HG02885 (cell line): Measurements from ENCODE around the gene TENT5D.
"Not testable (repeated sequence)": the region's sequence is repeated elsewhere in the genome, so short reads cannot be mapped to it uniquely, and the experiment has no call there.

Source experiments
- ATAC-seq: cut with Tn5 transposase; IDR thresholded peaks from one replicate; pipeline ENCODE4 v1.9.1; 2021; ENCODE audit warnings: mild to moderate bottlenecking; ENCODE audit not compliant: unreplicated experiment, poor library complexity

The TENT5D gene

GRCh38 chrX:80420147-80420546, at the start of gene TENT5D:
Gene TENT5D (plus strand): TSS chrX:80420447. CDS start chrX:80442540, 22,093 bp downstream.
- ATAC-seq = no peak

- ATAC-seq = not testable (repeated sequence)
Observed at GRCh38 chrX:80385651-80386050, 34.6 kb upstream of the TENT5D start.

GRCh38 chrX:80388206-80388605, 32.0 kb upstream of the TENT5D start:
- ATAC-seq = no peak

GRCh38 chrX:80412042-80412441, 8.2 kb upstream of the TENT5D start:
- ATAC-seq = no peak

DNA sequence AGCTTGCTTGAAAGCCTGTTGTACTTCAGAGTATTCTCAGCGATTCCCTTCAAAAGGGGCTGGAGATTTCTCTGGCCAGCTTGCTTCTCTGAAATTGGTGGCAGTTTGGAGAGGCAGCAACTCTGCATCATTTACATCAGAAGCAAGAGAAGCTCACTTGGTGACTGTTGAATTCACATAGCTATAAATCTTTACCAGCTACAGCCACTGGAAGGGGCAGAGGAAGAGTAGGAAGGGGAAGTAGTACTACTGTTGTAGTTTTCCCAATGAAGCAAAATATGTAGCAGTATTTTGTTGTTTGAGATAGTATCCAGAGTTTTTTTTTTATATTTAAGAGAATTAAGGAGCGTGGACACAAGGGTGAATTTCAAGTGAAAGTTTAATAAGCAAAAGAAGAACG, 2.8 kb downstream of the TENT5D start:
- no peak for ATAC-seq

DNA sequence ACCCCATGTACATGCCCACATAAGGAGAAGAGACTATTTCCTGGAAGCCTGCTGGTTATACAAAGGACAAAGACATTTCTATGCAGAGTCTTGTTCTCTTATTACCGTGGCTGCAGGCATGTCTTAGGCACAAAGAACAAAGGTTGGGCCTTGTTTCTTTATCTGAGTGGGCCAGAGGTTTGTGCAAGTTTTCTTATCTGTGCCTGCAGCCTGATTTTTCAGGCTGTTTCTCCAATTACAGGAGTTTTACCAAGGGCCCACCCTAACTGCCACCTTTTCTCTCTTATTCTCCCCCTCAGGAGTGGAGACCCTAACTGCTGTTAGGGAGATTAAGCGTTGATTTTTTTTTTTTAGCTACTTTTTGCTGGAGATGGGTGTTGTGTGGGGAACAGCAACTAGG, 3.5 kb downstream of the TENT5D start:
- ATAC-seq = no peak

DNA sequence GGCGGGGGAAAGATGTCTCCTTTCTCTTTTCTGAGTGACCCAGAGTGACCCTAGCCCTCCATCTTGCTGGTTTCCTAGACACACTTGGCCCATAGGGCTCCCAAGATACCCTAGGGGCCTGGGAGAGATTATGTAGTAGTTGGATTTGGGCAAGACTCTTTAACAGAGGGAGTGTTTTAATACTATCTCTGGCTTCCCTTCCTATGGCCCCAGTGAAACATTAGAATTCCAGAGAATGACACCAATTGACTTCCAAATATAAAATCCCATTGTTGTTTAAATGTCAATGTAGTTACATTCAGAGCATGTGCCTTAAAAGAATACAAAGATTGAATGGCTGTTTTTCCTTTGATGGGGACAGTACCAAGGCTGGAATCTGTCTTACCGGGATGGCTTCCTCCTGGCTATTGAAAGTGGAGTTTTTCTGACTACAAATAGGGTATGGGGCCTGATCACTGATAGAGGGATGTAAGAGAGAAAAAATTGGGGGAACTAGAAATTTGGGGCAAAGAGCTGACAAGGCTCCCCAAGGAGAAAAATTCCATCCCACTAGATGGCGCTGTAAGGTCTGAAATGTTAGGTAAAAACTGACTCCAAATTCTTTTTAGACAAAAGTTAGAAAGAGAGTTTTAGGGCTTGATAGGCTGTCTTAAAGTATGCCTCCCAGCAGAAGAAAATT, 10.7 kb downstream of the TENT5D start:
- no peak for ATAC-seq

DNA sequence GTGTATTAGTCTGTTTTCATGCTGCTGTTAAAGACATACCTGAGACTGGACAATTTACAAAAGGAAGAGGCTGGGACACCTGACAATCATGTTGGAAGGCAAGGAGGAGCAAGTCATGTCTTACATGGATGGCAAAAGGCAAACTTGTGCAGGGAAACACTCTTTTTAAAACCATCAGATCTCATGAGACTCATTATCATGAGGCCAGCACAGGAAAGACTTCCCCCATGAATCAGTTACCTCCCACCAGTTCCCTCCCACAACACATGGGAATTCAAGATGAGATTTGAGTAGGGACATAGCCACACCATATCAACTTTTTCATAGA, 11.2 kb downstream of the TENT5D start:
- no peak for ATAC-seq

DNA sequence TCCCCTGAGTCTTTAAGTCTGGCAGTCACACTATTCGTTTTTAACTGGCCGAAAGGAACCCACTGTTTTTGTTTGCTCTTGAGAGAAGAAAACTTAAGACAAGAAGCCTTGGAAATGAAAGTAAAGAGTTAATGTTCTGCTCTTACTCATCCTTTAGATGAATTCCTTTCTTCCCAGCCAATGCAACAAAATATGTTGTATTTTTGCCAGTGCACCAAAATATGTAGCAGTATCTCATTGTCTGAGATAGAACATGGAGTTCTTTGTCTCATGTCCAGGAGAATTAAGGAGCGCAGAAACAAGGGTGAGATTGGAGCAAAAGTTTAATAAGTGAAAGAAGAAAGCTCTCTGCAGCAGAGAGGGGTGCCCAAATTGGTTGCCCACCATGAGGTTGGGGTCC, 12.2 kb downstream of the TENT5D start:
- ATAC-seq = no peak

DNA sequence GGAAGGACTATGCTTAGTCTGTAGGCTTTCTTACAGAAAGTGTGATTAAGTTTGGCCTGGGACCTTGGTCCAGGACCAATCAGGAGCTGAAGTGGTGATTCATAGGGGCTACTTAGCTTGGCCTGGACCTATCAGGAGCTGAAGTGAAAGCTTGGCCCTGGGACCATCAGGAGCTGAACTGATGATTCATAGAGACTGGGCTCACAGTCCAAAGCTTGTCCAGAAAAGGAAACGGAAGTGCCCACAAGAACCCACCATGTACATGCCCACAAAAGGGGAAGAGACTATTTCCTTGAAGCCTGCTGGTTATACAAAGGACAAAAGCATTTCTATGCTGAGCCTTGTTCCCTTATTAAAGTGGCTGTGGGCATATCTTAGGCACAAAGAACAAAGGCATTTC, 12.6 kb downstream of the TENT5D start:
- ATAC-seq = no peak

DNA sequence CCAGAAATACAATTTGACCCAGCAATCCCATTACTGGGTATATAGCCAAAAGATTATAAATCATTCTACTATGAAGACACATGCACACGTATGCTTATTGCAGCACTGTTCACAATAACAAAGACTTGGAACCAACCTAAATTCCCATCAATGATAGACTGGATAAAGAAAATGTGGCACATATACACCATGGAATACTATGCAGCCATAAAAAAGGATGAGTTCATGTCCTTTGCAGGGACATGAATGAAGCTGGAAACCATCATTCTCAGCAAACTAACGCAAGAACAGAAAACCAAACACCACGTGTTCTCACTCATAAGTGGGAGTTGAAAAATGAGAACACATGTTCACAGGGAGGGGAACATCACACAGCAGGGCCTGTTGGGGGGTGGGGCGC, 47.9 kb downstream of the TENT5D start:
- ATAC-seq = not testable (repeated sequence)

- no peak for ATAC-seq
Observed at GRCh38 chrX:80471582-80471981, 51.3 kb downstream of the TENT5D start.

DNA sequence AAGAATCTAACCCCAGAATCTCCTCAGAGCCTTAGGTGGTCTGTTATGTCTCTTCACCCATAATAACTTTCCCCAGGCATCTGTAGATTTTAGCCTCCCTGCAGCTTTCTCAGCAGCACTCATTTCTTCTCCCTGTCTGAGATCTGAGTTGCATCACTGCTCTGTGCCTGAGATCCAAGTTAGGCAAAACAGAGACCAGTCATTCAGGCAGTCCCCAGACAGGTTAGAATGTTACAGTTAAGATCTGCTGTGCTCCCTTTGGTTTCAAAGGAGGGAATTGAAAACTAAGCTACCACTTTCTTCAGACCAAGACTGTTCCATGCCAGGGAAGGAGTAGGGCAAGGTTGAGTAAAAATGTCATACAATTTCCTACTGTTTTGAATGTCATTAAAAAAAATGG, 65.3 kb downstream of the TENT5D start:
- no peak for ATAC-seq

GRCh38 chrX:80486299-80486698, 66.1 kb downstream of the TENT5D start:
- ATAC-seq = no peak

GRCh38 chrX:80489166-80489565, 68.9 kb downstream of the TENT5D start:
- ATAC-seq = no peak
